ENCODE measurements around the gene ITGB5. TPM values are rescaled to one million over a fixed set of nuclear protein-coding genes. Genes with fewer than 3 reads are reported as not detected.

Gene ITGB5
- total RNA-seq, 2 experiments from 2014 or later, result not detected

GRCh38 chr3:124792341-124793040 lies 94.7 kb downstream of the ITGB5 start:
- POLR2A ChIA-PET, result no interaction called here
- DNase-seq (ENCODE audit: low spot score), result no peak

DNA sequence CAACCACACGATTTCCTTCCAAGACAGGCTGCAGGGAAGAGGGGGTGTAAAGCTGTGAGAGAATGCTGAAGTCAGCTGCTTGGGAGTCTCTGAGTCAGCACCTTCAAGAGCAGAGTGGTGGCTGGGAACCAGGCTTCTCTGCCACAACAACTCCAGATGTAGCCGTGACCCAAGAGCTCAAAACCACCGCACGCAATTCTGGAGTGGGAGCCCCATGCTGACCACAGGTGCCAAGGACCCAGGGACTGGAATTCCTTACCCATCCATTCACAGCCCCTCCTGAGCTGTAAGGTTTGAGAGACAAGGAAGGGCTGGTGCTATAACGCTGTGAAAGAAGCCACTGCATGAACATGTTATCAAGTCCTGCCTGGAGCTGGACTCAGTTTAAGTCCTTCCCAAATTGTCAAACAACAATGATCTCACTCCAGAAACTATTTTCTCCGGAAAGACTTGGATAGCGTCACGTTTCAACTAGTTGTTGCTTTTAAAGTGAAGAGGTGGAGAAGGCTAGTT lies 95.5 kb downstream of the ITGB5 start:
- no TSS peak for BruUV-seq (replicated peaks)
- POLR2A ChIA-PET, result no interaction called here

More at GRCh38 chr3:124792341-124793040, 94.7 kb downstream of the ITGB5 start:
- Histone ChIP-seq H3K9me3 (ENCODE audit: low read length) (no peaks in the 10 kb centered on the region), H3K4me2 (ENCODE audit: low read length) (no peak overlapping the region), H4K20me1 (ENCODE audit: insufficient read depth, low read length) (no peaks in the 10 kb centered on the region), H3K9me2 (ENCODE audit: insufficient read depth, low read length) (no peaks in the 10 kb centered on the region), H3K27ac (ENCODE audit: low read depth, low read length, poor library complexity, severe bottlenecking) (no peak overlapping the region), H3K4me3 (ENCODE audit: low read depth, low read length, poor library complexity, severe bottlenecking) (no peak overlapping the region), H3K36me3 (ENCODE audit: insufficient read depth, low read length) (no peaks in the 10 kb centered on the region), H2AFZ (ENCODE audit: low read length) (no peak overlapping the region), H3K79me2 (ENCODE audit: insufficient read depth, low read depth, low read length) (no peaks in the 10 kb centered on the region), H3K4me1 (ENCODE audit: insufficient read depth, low read length, poor library complexity, severe bottlenecking) (no peaks in the 10 kb centered on the region)
- no TSS peak for BruUV-seq (replicated peaks)
- intact Hi-C loops (cut with micrococcal nuclease; ENCODE audit: unreplicated experiment), result no loop called here
- TF ChIP-seq CTCF (conservative IDR thresholded peaks at IDR 0.05; ENCODE audit: low read length) (no peak), EZH2phosphoT487 (IDR thresholded peaks at IDR 0.05; ENCODE audit: borderline replicate concordance, low read depth, low read length) (no peak)
- CTCF ChIA-PET (ENCODE audit: unreplicated experiment), result no interaction called here

More for the DNA sequence above, 95.5 kb downstream of the ITGB5 start:
- Histone ChIP-seq H3K4me1 (ENCODE audit: insufficient read depth, low read length, poor library complexity, severe bottlenecking) (no peaks in the 10 kb centered on the region), H3K36me3 (ENCODE audit: insufficient read depth, low read length) (no peaks in the 10 kb centered on the region), H3K79me2 (ENCODE audit: insufficient read depth, low read depth, low read length) (no peaks in the 10 kb centered on the region), H4K20me1 (ENCODE audit: insufficient read depth, low read length) (no peaks in the 10 kb centered on the region), H2AFZ (ENCODE audit: low read length) (no peak overlapping the region), H3K9me2 (ENCODE audit: insufficient read depth, low read length) (no peaks in the 10 kb centered on the region), H3K4me2 (ENCODE audit: low read length) (no peak overlapping the region), H3K9me3 (ENCODE audit: low read length) (no peaks in the 10 kb centered on the region), H3K4me3 (ENCODE audit: low read depth, low read length, poor library complexity, severe bottlenecking) (no peak overlapping the region), H3K27ac (ENCODE audit: low read depth, low read length, poor library complexity, severe bottlenecking) (no peak overlapping the region)
- TF ChIP-seq CTCF (conservative IDR thresholded peaks at IDR 0.05; ENCODE audit: low read length) (no peak), EZH2phosphoT487 (IDR thresholded peaks at IDR 0.05; ENCODE audit: borderline replicate concordance, low read depth, low read length) (no peak)
- DNase-seq (ENCODE audit: low spot score), result no peak
- intact Hi-C loops (cut with micrococcal nuclease; ENCODE audit: unreplicated experiment), result no loop called here
- CTCF ChIA-PET (ENCODE audit: unreplicated experiment), result no interaction called here
